HG02885 (cell line): ENCODE data around the gene ZKSCAN1.
A peak's percentile ranks its signal among the peaks of the same experiment; 100 is the strongest.

Experiments used
- ATAC-seq: cut with Tn5 transposase; IDR thresholded peaks from one replicate; pipeline ENCODE4 v1.9.1; 2021; ENCODE audit warnings: mild to moderate bottlenecking; ENCODE audit not compliant: unreplicated experiment, poor library complexity

The ZKSCAN1 gene

GRCh38 chr7:100033526-100033925 is 18.1 kb downstream of the ZKSCAN1 start:
- ATAC-seq = no peak

GRCh38 chr7:100034871-100035510 is 19.6 kb downstream of the ZKSCAN1 start:
- ATAC-seq = no peak

- no peak for ATAC-seq
These were observed 20.5 kb downstream of the ZKSCAN1 start for GRCh38 chr7:100035876-100036275.

GRCh38 chr7:100038326-100038725 is 22.9 kb downstream of the ZKSCAN1 start:
- no peak for ATAC-seq

GRCh38 chr7:100040575-100040974 is 25.2 kb downstream of the ZKSCAN1 start:
- no peak for ATAC-seq

GRCh38 chr7:100044718-100045117 is 29.3 kb downstream of the ZKSCAN1 start:
- ATAC-seq = no peak

- ATAC-seq = no peak
These were observed 33.3 kb downstream of the ZKSCAN1 start for GRCh38 chr7:100048680-100049079.

GRCh38 chr7:100049441-100050291 is 34.3 kb downstream of the ZKSCAN1 start, which contains the start of gene ZSCAN21:
Gene ZSCAN21, plus strand, starts transcription at chr7:100049774. Its CDS starts 7,233 bp downstream, at chr7:100057007.
- peak; percentile 90 for ATAC-seq

GRCh38 chr7:100051611-100052010 is 36.2 kb downstream of the ZKSCAN1 start:
- ATAC-seq = no peak

- ATAC-seq = no peak
These were observed 37.8 kb downstream of the ZKSCAN1 start for GRCh38 chr7:100053215-100053614.

- ATAC-seq = no peak
These were observed 41.6 kb downstream of the ZKSCAN1 start for GRCh38 chr7:100057006-100057405.

- ATAC-seq = no peak
These were observed 43.9 kb downstream of the ZKSCAN1 start for GRCh38 chr7:100059251-100059739.

- no peak for ATAC-seq
These were observed 46.3 kb downstream of the ZKSCAN1 start for GRCh38 chr7:100061518-100062193.

- no peak for ATAC-seq
These were observed 48.0 kb downstream of the ZKSCAN1 start for GRCh38 chr7:100063376-100063775.

- no peak for ATAC-seq
These were observed 48.8 kb downstream of the ZKSCAN1 start for GRCh38 chr7:100064162-100064561.

GRCh38 chr7:100065452-100066186 is 50.2 kb downstream of the ZKSCAN1 start:
- ATAC-seq = no peak

- no peak for ATAC-seq
These were observed 51.6 kb downstream of the ZKSCAN1 start for GRCh38 chr7:100066953-100067352.

GRCh38 chr7:100069991-100070390 is 54.6 kb downstream of the ZKSCAN1 start:
- no peak for ATAC-seq

- no peak for ATAC-seq
These were observed 55.8 kb downstream of the ZKSCAN1 start for GRCh38 chr7:100071018-100071723.

GRCh38 chr7:100072462-100072861 is 57.1 kb downstream of the ZKSCAN1 start:
- no peak for ATAC-seq
